ENCODE data around the gene MROH2B. TPM values are rescaled to one million over a fixed set of nuclear protein-coding genes. Genes with fewer than 3 reads are reported as not detected.
A peak's percentile ranks its signal among the peaks of the same experiment; 100 is the strongest.

MROH2B gene
- total RNA-seq, 1 donor = not detected

DNA sequence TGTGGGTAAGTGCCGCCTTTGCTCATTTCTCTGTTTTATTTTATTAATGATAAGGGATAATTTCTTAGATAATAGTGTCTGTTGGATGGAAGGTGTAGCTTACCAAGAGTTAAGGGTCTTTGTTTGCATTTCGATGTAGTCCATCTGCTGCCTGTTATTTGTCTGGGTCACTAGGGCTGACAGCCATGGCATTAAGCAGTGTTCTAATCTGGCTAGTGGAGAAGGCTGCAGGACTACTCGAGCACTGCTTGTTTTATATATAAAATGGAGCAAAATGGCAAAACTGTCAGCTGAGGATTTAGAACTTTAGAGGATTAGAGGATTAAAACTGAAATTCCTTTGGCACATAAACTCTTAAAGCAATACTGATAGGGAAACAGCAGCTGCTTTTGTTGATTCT, 94.3 kb downstream of the MROH2B start:
- H3K4me3 ChIP-seq (ENCODE audit: low read depth, low read length) = no peak overlapping the region
- TF ChIP-seq, protein P1, sequence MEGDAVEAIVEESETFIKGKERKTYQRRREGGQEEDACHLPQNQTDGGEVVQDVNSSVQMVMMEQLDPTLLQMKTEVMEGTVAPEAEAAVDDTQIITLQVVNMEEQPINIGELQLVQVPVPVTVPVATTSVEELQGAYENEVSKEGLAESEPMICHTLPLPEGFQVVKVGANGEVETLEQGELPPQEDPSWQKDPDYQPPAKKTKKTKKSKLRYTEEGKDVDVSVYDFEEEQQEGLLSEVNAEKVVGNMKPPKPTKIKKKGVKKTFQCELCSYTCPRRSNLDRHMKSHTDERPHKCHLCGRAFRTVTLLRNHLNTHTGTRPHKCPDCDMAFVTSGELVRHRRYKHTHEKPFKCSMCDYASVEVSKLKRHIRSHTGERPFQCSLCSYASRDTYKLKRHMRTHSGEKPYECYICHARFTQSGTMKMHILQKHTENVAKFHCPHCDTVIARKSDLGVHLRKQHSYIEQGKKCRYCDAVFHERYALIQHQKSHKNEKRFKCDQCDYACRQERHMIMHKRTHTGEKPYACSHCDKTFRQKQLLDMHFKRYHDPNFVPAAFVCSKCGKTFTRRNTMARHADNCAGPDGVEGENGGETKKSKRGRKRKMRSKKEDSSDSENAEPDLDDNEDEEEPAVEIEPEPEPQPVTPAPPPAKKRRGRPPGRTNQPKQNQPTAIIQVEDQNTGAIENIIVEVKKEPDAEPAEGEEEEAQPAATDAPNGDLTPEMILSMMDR (IDR thresholded peaks at IDR 0.05; ENCODE audit: insufficient read depth, low read depth, low read length) = no peak
- DNase-seq (ENCODE audit: low read depth) = peak; percentile 9

DNA sequence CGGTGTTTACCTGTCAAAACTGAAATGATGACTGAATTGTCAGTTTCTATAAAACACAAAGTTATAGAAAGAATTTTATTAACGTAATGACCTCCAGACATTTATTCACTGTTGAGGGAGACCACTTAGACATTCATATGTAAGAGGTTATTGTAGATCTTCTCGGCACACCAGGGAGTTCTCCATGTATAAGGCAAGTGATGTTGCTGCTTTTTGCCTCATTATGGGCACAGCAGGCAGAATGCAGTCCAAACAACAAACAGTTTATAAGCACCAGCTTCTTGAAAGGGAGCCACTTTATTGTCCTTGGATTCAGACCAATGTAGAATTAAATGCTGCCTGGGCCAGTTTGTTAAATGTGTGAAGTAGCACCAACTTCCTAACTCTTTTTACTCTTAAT, 95.1 kb downstream of the MROH2B start:
- TF ChIP-seq, protein P1 (IDR thresholded peaks at IDR 0.05; ENCODE audit: insufficient read depth, low read depth, low read length) = no peak
- no peak for DNase-seq (ENCODE audit: low read depth)
- no peak overlapping the region for H3K4me3 ChIP-seq (ENCODE audit: low read depth, low read length)

DNA sequence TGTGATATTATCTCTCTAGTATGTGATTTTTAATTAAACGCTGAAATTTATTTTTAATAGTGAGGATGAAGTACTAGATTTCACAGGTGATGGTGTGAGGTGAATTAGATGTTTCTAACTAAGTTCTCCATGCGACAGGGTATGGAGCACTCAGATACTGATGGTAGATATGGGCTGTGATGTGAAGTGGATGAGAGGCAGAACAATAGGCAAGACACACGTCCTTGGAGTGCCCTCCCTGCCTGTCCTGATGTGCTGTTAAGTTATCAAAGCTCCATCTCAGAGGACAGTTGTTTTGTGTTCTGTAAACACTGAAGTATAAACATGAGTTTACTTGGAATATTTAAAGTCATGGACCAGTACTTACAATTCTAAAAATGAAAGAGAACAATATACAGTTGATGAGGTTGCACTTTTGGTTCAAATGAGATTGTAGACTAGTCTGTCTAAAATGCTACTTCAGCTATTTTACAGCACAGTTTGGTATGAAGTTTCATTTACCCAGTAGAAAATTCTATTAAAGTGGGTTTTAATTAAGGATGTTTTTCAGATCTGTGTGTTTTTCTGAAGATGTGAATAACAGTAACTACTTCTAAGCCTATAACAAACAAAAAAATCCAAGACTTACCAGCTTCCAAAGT, 97.7 kb downstream of the MROH2B start:
- DNase-seq (ENCODE audit: low read depth) = no peak
- TF ChIP-seq, protein P1 (IDR thresholded peaks at IDR 0.05; ENCODE audit: insufficient read depth, low read depth, low read length) = no peak
- H3K4me3 ChIP-seq (ENCODE audit: low read depth, low read length) = no peak overlapping the region

DNA sequence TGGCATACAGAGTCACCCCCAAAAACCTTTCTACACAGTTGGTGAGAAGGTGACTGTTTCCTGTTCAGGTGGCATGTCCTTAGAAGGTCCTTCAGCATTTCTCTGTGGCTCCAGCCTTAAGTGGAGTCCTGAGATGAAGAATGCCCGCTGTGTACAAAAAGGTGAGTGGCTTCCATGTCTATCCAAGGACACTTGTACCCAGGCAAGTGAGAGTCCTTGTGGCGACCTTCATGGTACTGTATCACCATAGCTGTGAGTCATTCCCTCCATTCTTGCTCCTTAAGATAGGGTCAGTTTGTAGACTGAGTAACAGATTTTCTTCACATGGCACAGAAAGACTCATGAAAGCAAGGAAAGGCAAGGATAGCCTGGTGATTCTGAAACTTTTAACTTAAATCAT, 98.7 kb downstream of the MROH2B start:
- no peak overlapping the region for H3K4me3 ChIP-seq (ENCODE audit: low read depth, low read length)
- DNase-seq (ENCODE audit: low read depth) = no peak
- TF ChIP-seq, protein P1 (IDR thresholded peaks at IDR 0.05; ENCODE audit: insufficient read depth, low read depth, low read length) = no peak

DNA sequence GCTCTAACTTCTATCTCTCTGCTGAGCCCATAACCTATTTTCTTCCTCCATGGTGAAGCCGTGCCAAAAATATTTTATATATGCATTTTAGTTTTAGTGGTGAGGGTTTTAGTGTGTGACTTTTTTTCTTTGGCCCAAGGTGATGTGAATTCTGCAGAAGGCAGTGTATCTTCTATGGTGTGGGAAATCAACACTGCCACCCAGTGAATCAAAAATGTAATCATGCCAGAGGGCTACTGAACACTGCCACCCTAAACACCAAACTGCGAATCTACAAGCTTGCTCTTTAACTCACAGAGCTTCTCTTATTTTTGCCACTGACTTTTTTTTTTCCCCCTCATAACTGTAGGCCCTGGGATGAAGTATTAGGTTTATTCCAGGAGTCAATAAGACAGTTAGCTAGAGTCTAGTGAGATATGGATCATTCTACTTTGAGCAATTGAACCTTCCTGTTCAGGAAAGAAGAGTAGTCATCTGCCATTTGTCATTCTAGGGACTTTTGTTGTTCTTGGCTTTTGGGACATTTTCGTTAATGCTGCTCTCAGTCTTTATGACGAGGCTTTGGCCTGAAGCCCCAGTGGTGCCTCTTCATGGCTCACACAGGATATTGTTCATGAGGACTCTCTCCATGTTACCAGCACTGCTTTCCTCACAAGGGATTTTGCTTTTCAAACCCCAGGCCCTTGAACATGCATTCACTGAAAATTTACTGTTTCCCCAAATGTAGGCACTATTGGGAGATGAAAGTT, 108.8 kb downstream of the MROH2B start:
- TF ChIP-seq, protein P1 (IDR thresholded peaks at IDR 0.05; ENCODE audit: insufficient read depth, low read depth, low read length) = no peak
- DNase-seq (ENCODE audit: low read depth) = no peak
- H3K4me3 ChIP-seq (ENCODE audit: low read depth, low read length) = no peak overlapping the region

DNA sequence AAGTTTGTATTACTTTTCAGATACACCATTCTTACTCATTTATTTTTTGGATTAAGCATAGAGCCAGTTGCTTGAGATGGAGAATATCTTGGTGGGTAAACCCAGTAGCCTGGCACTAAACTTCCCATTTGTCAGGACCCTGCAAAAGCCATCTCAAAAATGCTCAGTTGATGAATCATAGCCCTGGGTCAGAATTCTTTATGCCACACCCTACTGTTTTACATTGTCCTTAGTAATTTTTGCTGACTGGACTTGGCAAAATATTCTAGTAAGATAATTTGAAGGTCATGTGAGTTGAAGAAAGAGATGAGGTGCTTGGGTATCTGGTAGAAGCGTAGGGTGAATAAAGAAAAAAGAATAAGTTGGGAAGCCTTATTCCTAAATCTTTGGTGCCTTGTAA, 111.1 kb downstream of the MROH2B start:
- no peak overlapping the region for H3K4me3 ChIP-seq (ENCODE audit: low read depth, low read length)
- TF ChIP-seq, protein P1 (IDR thresholded peaks at IDR 0.05; ENCODE audit: insufficient read depth, low read depth, low read length) = no peak
- no peak for DNase-seq (ENCODE audit: low read depth)

Measured in fibroblast of villous mesenchyme (primary cell).